BJ (cell line): Measurements from ENCODE around the gene CDC5L. TPM values are rescaled to one million over a fixed set of nuclear protein-coding genes. Genes with fewer than 3 reads are reported as not detected.

Experiments used
- CTCF ChIA-PET: fragments of 350-600 bp; formaldehyde crosslinking; extraction: SDS; loops from one replicate; lab custom pipeline; 2021; ENCODE audit warnings: antibody characterized with exemption, inconsistent platforms; lab: Yijun Ruan, JAX
- POLR2A ChIA-PET: fragments of 300-600 bp; sonication (Branson Sonifier 250); formaldehyde crosslinking; extraction: SDS; loops from one replicate; lab custom pipeline; 2021; ENCODE audit warnings: antibody characterized with exemption; lab: Charles Lee
- DNase-seq: peaks from one replicate; pipeline ENCODE4 v3.0.0-alpha.2; 2011; ENCODE audit warnings: low read depth
- H3K27me3 ChIP-seq: 2 replicates; pipeline ENCODE4 v1.6.0; 2011; ENCODE audit warnings: low read length; ENCODE audit not compliant: control insufficient read depth, insufficient read depth
- H3K36me3 ChIP-seq: 2 replicates; pipeline ENCODE4 v1.5.1; 2011; ENCODE audit warnings: low read length; ENCODE audit not compliant: control insufficient read depth, insufficient read depth
- H3K4me3 ChIP-seq: 2 replicates; pipeline ENCODE4 v1.5.1; 2011; ENCODE audit warnings: low read depth, mild to moderate bottlenecking, control low read depth, low read length
- polyA plus RNA-seq: library from polyadenylated mRNA; depleted of rRNA; stranded (reverse); fragments of >200 nt; gene quantifications from 2 replicates; pipeline ENCODE4 v1.2.3, GENCODE V29; 2011
- TF ChIP-seq, protein P1 (sequence below): IDR thresholded peaks from 2 replicates; pipeline ENCODE4 v1.5.1; 2011; ENCODE audit warnings: low read depth, mild to moderate bottlenecking, control low read depth, inconsistent platforms, low read length, moderate library complexity; ENCODE audit not compliant: insufficient read depth

Gene CDC5L
- polyA plus RNA-seq, 1 experiment = 7.6 TPM

DNA sequence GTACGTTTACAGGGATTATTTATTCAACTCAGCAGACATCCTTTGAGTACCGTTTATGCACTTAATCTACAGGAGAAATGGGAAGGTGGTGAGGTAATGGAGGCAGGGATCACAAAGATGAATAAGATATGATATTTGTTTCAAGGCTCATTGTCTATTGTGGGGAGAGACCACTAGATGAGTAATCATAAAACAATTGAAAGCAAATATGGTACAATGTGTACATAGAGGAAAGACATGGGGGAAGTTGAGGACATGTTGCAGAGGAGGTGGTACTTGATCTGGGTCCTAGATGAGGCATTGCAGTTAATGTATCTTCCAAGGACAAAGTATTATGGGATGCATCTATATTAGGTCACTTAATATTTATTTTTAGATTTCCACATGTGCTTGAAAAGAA is 13.7 kb upstream of the CDC5L start:
- Histone ChIP-seq H3K36me3 (no peaks in the 10 kb centered on the region), H3K4me3 (no peak overlapping the region), H3K27me3 (peaks cover 7% of the 10 kb centered on the region)
- ChIA-PET CTCF (no interaction called here), POLR2A (no interaction called here)
- no peak for DNase-seq
- TF ChIP-seq, protein P1, sequence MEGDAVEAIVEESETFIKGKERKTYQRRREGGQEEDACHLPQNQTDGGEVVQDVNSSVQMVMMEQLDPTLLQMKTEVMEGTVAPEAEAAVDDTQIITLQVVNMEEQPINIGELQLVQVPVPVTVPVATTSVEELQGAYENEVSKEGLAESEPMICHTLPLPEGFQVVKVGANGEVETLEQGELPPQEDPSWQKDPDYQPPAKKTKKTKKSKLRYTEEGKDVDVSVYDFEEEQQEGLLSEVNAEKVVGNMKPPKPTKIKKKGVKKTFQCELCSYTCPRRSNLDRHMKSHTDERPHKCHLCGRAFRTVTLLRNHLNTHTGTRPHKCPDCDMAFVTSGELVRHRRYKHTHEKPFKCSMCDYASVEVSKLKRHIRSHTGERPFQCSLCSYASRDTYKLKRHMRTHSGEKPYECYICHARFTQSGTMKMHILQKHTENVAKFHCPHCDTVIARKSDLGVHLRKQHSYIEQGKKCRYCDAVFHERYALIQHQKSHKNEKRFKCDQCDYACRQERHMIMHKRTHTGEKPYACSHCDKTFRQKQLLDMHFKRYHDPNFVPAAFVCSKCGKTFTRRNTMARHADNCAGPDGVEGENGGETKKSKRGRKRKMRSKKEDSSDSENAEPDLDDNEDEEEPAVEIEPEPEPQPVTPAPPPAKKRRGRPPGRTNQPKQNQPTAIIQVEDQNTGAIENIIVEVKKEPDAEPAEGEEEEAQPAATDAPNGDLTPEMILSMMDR = no peak

DNA sequence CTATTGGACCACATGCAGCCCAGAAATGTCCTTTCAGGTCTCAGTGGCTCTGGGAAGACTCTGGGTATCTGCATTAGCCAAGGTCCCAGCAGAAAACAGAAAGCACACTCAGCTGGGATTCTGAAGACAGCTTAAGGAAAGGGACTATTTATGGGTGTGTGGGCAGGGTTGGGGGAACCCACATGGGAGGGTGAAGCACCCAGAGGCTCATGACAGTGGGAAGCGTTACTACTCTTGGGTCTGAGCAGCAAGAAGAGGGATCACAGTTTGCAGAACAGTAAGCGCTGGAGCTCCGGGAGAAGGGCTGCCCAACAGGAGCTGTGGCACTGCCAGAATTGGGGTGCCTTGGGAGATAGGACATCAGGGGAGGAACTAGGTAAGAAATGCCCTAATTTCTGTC is 12.4 kb upstream of the CDC5L start:
- POLR2A ChIA-PET = no interaction called here
- TF ChIP-seq, protein P1 = no peak
- H3K36me3 ChIP-seq = no peaks in the 10 kb centered on the region
- no peak for DNase-seq
- peaks cover 7% of the 10 kb centered on the region for H3K27me3 ChIP-seq
- no peak overlapping the region for H3K4me3 ChIP-seq
- CTCF ChIA-PET = no interaction called here

DNA sequence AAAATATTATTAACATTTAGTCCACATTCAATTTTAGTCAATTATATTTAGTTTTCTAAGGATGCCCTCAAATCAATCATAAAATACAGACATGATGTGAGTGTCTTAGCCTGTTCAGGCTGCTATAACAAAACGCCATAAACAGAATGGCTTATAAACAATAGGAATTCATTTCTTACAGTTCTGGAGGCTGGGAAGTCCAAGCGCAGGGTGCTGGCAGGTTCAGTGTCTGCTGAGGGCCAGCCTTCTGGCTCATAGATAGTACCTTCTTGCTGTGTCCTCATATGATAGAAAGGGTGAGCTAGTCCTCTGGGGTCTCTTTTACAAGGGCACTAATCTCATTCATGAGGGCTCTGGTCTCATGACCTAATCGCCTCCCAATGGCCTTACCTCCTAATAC is 10.0 kb upstream of the CDC5L start:
- POLR2A ChIA-PET = interaction anchor here (0.5 kb wide), 1 partner anchor 10 kb away, joined by 4 read pairs; the partner anchor contains the start of gene CDC5L
- CTCF ChIA-PET = no interaction called here
- no peak overlapping the region for H3K4me3 ChIP-seq
- no peaks in the 10 kb centered on the region for H3K36me3 ChIP-seq
- peaks cover 7% of the 10 kb centered on the region for H3K27me3 ChIP-seq
- TF ChIP-seq, protein P1 = no peak
- DNase-seq = no peak

DNA sequence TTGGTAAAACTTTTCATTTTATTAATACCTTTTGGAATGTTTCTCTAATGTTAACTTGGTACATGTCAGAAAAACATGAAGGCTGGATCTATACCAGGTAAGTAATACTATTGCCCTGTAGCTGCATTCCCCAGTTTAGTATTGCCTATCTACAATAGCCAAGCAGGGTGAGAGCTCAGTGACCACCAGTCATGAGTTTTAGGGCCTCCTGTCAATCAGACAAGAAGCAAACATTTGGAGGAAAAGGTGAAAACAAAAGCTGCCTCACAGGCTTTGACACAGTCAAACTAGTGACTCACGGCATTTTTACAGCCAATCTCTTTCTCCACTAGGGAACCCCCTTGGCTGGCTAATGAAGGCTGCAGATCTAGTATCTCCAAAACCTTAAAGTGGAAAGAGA is 9.5 kb upstream of the CDC5L start:
- POLR2A ChIA-PET = interaction anchor here (0.5 kb wide), 1 partner anchor 10 kb away, joined by 4 read pairs; the partner anchor contains the start of gene CDC5L
- CTCF ChIA-PET = no interaction called here
- TF ChIP-seq, protein P1 = no peak
- no peak for DNase-seq
- H3K36me3 ChIP-seq = no peaks in the 10 kb centered on the region
- no peak overlapping the region for H3K4me3 ChIP-seq
- peaks cover 7% of the 10 kb centered on the region for H3K27me3 ChIP-seq

DNA sequence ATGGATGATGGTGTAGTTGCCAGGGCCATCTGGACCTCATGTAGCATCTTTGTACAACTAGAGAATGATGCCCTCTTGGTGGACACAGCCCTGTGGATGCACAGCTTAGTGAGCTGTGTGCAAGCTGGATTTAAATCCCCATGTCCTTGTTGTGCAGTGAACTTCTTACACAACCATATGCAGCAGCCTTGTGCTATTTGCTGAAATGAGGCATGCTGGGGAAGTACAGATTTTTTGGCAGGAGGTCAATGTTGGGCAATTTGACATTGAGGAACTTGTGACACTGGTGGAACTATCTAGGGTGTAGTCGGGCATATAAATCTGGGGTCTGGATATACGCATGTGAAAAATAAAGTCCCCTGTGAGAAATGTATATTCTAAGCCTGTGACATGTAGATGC is 5.8 kb upstream of the CDC5L start:
- Histone ChIP-seq H3K36me3 (no peaks in the 10 kb centered on the region), H3K4me3 (no peak overlapping the region), H3K27me3 (peaks cover 1% of the 10 kb centered on the region; the same call in 1 of the 2 replicates)
- POLR2A ChIA-PET = no interaction called here
- DNase-seq = no peak
- CTCF ChIA-PET = no interaction called here
- TF ChIP-seq, protein P1 = no peak
